GM12891 (cell line): ENCODE measurements around the gene RPL35.

Experiments
- DNase-seq: peaks from one replicate; pipeline ENCODE4 v3.0.0; 2011; ENCODE audit warnings: low spot score; ENCODE audit not compliant: insufficient read length
- FAIRE-seq: peaks from 2 replicates; lab custom pipeline; 2011; peaks lifted over from hg19 to GRCh38; lab: Jason Lieb, UNC
- PAX5 ChIP-seq: IDR thresholded peaks from 2 replicates; pipeline ENCODE4 v1.6.1; 2011; ENCODE audit warnings: low read length, moderate library complexity, mild to moderate bottlenecking; ENCODE audit not compliant: insufficient read depth, severe bottlenecking
- POLR2A ChIP-seq: IDR thresholded peaks from 2 replicates; pipeline ENCODE4 v1.6.1; 2011; ENCODE audit warnings: low read depth, low read length, control low read depth
- POLR2AphosphoS5 ChIP-seq: IDR thresholded peaks from 2 replicates; pipeline ENCODE4 v1.6.1; 2011; ENCODE audit warnings: low read depth, low read length, control low read depth
- POU2F2 ChIP-seq: IDR thresholded peaks from 2 replicates; pipeline ENCODE4 v1.6.1; 2011; ENCODE audit warnings: low read depth, mild to moderate bottlenecking, control low read depth, low read length, moderate library complexity
- SPI1 ChIP-seq: IDR thresholded peaks from 2 replicates; pipeline ENCODE4 v1.6.1; 2011; ENCODE audit warnings: low read depth, low read length, control low read depth
- TAF1 ChIP-seq: IDR thresholded peaks from 2 replicates; pipeline ENCODE4 v1.6.1; 2011; ENCODE audit warnings: low read depth, low read length, control low read depth

RPL35 gene

GRCh38 chr9:124818431-124819281, 43.1 kb downstream of the RPL35 start:
- TF ChIP-seq PAX5 (no peak), POU2F2 (no peak), TAF1 (no peak)
- FAIRE-seq (peak; percentile 40), DNase-seq (no peak)

- DNase-seq (no peak), FAIRE-seq (no peak)
- no peak for TF ChIP-seq POLR2A
- no peak for TF ChIP-seq PAX5
- no peak for TF ChIP-seq TAF1
- no peak for TF ChIP-seq POU2F2
- no peak for TF ChIP-seq SPI1
- TF ChIP-seq POLR2AphosphoS5, result no peak
Measured at GRCh38 chr9:124815601-124816000, 46.2 kb downstream of the RPL35 start.

GRCh38 chr9:124814164-124814535, 47.6 kb downstream of the RPL35 start:
- FAIRE-seq (no peak), DNase-seq (no peak)
- TF ChIP-seq POU2F2 (no peak), POLR2A (no peak), PAX5 (no peak), SPI1 (no peak), POLR2AphosphoS5 (no peak), TAF1 (no peak)

GRCh38 chr9:124813501-124814163, 48.1 kb downstream of the RPL35 start:
- 0 out of 2 replicates have a peak, but pooled peaks have one; percentile 16 for TF ChIP-seq SPI1
- no peak for TF ChIP-seq POLR2AphosphoS5
- DNase-seq (no peak), FAIRE-seq (no peak)

- TF ChIP-seq POLR2AphosphoS5, result no peak
- no peak for TF ChIP-seq SPI1
- TF ChIP-seq PAX5, result no peak
- TF ChIP-seq POLR2A, result no peak
- no peak for TF ChIP-seq POU2F2
- no peak for TF ChIP-seq TAF1
- no peak for FAIRE-seq
- no peak for DNase-seq
Measured at GRCh38 chr9:124813041-124813440, 48.7 kb downstream of the RPL35 start.

DNA sequence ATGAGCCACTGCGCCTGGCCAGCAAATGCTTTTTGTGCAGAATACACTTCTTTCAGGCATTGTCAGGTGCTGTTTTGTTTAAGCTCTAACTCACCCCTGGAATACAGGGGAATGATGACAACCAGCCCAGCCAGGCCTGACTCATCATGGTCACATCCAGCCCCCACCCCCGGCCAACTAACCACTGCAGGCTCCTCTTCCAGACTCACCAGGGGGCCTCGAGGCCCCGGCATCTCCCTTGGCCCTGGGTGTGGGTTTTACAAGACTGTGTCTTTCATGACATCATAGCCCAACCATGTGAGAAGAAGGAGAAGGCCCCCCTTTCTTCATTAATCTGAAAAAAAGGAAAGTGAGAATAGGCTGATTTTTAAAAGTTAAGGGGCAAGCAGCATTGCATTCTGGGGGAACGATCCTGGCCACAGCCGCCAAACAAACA, 49.3 kb downstream of the RPL35 start:
- DNase-seq (no peak), FAIRE-seq (no peak)
- no peak for TF ChIP-seq SPI1
- TF ChIP-seq POLR2A, result no peak
- no peak for TF ChIP-seq POU2F2
- no peak for TF ChIP-seq PAX5
- TF ChIP-seq TAF1, result no peak
- TF ChIP-seq POLR2AphosphoS5, result no peak

GRCh38 chr9:124810663-124811355, 50.9 kb downstream of the RPL35 start:
- no peak for TF ChIP-seq POLR2A
- no peak for TF ChIP-seq PAX5
- no peak for TF ChIP-seq POLR2AphosphoS5
- no peak for FAIRE-seq
- DNase-seq, result no peak

DNA sequence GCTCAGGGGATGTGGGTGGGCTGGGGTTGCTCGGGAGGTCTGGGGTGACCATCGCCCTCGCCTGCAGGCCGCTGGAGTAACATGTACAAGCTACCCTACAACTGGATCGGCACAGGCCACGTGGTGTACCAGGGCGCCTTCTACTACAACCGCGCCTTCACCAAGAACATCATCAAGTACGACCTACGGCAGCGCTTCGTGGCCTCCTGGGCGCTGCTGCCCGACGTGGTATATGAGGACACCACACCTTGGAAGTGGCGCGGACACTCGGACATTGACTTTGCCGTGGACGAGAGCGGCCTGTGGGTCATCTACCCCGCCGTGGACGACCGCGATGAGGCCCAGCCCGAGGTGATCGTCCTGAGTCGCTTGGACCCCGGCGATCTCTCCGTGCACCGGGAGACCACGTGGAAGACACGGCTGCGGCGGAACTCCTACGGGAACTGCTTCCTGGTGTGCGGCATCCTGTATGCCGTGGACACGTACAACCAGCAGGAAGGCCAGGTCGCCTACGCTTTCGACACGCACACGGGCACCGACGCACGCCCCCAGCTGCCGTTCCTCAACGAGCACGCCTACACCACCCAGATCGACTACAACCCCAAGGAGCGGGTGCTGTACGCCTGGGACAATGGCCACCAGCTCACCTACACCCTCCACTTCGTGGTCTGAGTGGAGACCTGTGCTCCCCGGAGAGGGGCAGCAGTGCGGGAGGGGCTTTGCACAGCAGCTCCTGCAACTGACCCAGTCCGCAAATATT, 51.8 kb downstream of the RPL35 start:
- TF ChIP-seq POU2F2, result no peak
- TF ChIP-seq POLR2AphosphoS5, result no peak
- no peak for TF ChIP-seq SPI1
- TF ChIP-seq POLR2A, result no peak
- no peak for TF ChIP-seq TAF1
- DNase-seq (no peak), FAIRE-seq (no peak)

DNA sequence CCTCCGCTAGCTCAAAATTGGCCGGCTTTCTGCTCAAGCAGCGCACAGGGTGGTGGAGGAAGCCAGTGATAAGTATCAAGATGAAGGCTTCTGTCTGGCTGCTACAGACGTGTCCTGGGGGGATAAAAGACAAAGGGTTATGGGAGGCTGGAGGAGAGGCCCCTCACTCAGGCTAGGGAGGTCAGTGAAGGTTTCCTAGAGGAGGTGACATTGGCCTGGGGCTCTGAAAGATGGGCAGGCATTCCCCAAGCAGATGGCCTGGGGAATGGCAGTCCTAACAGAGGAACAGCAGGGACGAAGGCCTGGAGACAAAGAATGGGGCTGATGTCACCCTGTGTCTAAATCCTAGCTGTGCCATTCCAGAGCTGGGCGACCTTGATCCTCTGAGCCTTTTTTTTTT, 52.5 kb downstream of the RPL35 start:
- FAIRE-seq (no peak), DNase-seq (no peak)
- no peak for TF ChIP-seq POLR2A
- no peak for TF ChIP-seq SPI1
- TF ChIP-seq PAX5, result no peak
- no peak for TF ChIP-seq POLR2AphosphoS5
- TF ChIP-seq POU2F2, result no peak
- no peak for TF ChIP-seq TAF1
